Erythroblast (primary cell): ENCODE results near the gene LCN12.

ENCODE experiments used
- GATA1 ChIP-seq: IDR thresholded peaks from 2 replicates; pipeline ENCODE4 v1.6.1; 2011; ENCODE audit warnings: low read depth, mild to moderate bottlenecking, control low read depth, low read length, moderate library complexity
- POLR2A ChIP-seq: IDR thresholded peaks from 2 replicates; pipeline ENCODE4 v1.6.1; 2011; ENCODE audit warnings: mild to moderate bottlenecking, low read length

- TF ChIP-seq POLR2A: no peak
- TF ChIP-seq GATA1: no peak
These were observed 10.1 kb downstream of the LCN12 start for GRCh38 chr9:136962163-136962562.
